ENCODE measurements around the gene SOX3.

DNA sequence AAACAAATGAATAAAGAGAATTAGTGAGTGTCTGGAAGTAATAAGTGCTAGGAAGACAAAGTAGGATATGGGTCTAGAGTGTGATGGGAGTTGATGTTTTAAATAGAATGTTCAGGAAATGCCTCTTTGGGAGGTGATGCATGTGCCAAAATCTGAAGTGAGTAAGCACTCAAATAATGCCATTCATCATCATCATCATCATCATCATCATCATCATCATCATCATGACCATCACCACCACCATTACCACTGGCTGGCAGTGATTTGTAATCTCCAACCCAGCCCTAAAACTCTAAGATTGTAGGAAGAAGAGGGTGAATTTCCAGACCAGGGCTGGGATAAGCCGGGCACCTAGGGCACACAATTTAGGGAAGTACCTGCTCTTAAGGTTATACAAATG, 9.7 kb upstream of the SOX3 start:
- TF ChIP-seq EZH2 (IDR thresholded peaks at IDR 0.05) (no peak), POLR2AphosphoS5 (IDR thresholded peaks at IDR 0.05; ENCODE audit: borderline replicate concordance, low read depth, low read length) (no peak)

Data from SK-N-MC (cell line).